Upper lobe of right lung (tissue), 1 donor: Measurements from ENCODE around the gene LUZP2. TPM values are rescaled to one million over a fixed set of nuclear protein-coding genes. Genes with fewer than 3 reads are reported as not detected.

Experiments used
- ATAC-seq: fragments of 200-7000 bp; cut with Tn5 transposase; one replicate; pipeline ENCODE4 v1.9.1; 2020; ENCODE audit warnings: mild to moderate bottlenecking, moderate library complexity
- DNase-seq: peaks from one replicate; pipeline ENCODE4 v3.0.0-alpha.2; 2020
- H3K27ac ChIP-seq: fragments of 200-600 bp; one replicate; pipeline ENCODE4 v1.8.0; 2022
- H3K27me3 ChIP-seq: fragments of 200-600 bp; one replicate; pipeline ENCODE4 v1.8.0; 2022; ENCODE audit warnings: mild to moderate bottlenecking
- H3K36me3 ChIP-seq: fragments of 200-600 bp; one replicate; pipeline ENCODE4 v1.8.0; 2022
- H3K4me1 ChIP-seq: fragments of 200-600 bp; one replicate; pipeline ENCODE4 v1.8.0; 2022
- H3K4me3 ChIP-seq: fragments of 200-600 bp; one replicate; pipeline ENCODE4 v1.8.0; 2022; ENCODE audit warnings: mild to moderate bottlenecking
- H3K9me3 ChIP-seq: fragments of 200-600 bp; one replicate; pipeline ENCODE4 v1.8.0; 2022
- intact Hi-C: fragments of 100-400 bp; cut with DNase I; formaldehyde crosslinking; loops from one replicate; pipeline ENCODE4 v1.11.0; 2022
- total RNA-seq: library from RNA; stranded (reverse); fragmentation: NEBNext Ultra II Directional; extraction: Animal tissue kit (Norgen Biotek cat#: 25700); gene quantifications from one replicate; pipeline ENCODE4 v1.2.1, GENCODE V29; 2021
- TF ChIP-seq, protein P1 (sequence below): fragments of 200-600 bp; IDR thresholded peaks from one replicate; pipeline ENCODE4 v1.8.0; 2022; ENCODE audit warnings: antibody characterized with exemption
- donor health status: DM: no; HTN: yes; CAD: no; lungs with severe emphysema.

Gene LUZP2
- total RNA-seq, 1 donor from 2014 or later = 0.23 TPM

DNA sequence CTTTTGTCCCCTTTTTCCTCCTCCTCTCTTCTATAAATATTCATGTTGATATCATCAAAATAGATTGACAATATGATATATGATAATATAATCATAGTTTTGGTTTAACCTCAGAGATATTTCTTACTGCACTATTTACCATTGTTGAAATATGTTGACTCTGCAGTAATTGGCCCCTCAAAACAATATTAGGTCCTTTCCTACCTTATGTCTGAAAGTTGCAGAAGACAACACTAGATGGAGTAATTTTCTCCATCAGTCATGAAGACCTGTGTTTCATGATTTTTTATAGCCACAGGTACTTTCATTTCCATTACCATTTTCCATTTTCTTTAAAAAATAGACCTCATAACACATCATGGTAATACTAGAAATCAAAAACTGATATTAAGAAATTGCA is 284.4 kb downstream of the LUZP2 start:
- H3K36me3 ChIP-seq = no peaks in the 10 kb centered on the region
- H3K4me3 ChIP-seq = no peak overlapping the region
- no peak overlapping the region for H3K27ac ChIP-seq
- H3K9me3 ChIP-seq = no peaks in the 10 kb centered on the region
- TF ChIP-seq, protein P1, sequence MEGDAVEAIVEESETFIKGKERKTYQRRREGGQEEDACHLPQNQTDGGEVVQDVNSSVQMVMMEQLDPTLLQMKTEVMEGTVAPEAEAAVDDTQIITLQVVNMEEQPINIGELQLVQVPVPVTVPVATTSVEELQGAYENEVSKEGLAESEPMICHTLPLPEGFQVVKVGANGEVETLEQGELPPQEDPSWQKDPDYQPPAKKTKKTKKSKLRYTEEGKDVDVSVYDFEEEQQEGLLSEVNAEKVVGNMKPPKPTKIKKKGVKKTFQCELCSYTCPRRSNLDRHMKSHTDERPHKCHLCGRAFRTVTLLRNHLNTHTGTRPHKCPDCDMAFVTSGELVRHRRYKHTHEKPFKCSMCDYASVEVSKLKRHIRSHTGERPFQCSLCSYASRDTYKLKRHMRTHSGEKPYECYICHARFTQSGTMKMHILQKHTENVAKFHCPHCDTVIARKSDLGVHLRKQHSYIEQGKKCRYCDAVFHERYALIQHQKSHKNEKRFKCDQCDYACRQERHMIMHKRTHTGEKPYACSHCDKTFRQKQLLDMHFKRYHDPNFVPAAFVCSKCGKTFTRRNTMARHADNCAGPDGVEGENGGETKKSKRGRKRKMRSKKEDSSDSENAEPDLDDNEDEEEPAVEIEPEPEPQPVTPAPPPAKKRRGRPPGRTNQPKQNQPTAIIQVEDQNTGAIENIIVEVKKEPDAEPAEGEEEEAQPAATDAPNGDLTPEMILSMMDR = no peak
- ATAC-seq (no peak), DNase-seq (no peak)
- intact Hi-C loops = no loop called here
- H3K4me1 ChIP-seq = no peaks in the 10 kb centered on the region
- no peaks in the 10 kb centered on the region for H3K27me3 ChIP-seq

DNA sequence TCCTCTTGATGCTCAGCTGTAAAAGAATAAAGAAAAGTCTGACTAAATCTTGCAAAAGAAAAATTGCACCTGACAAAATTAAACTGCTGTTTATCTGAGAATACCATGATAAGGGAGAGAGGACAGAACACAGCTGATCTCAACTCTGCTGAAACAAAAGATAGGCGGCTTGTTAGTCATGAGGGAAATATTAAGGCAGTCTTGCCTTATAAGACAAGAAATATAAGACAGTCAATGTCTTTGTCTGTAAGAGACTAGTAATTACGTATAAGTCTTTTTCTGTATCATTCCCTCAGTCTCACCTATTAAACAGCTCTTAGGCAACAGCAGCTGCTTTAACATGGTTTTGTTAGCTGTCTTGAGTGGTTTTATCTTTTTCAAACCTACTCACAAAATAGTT is 296.6 kb downstream of the LUZP2 start:
- H3K27ac ChIP-seq = no peak overlapping the region
- DNase-seq (no peak), ATAC-seq (no peak)
- H3K4me1 ChIP-seq = no peaks in the 10 kb centered on the region
- no peak overlapping the region for H3K4me3 ChIP-seq
- intact Hi-C loops = no loop called here
- H3K27me3 ChIP-seq = no peaks in the 10 kb centered on the region
- H3K9me3 ChIP-seq = no peaks in the 10 kb centered on the region
- TF ChIP-seq, protein P1 = no peak
- H3K36me3 ChIP-seq = no peaks in the 10 kb centered on the region

DNA sequence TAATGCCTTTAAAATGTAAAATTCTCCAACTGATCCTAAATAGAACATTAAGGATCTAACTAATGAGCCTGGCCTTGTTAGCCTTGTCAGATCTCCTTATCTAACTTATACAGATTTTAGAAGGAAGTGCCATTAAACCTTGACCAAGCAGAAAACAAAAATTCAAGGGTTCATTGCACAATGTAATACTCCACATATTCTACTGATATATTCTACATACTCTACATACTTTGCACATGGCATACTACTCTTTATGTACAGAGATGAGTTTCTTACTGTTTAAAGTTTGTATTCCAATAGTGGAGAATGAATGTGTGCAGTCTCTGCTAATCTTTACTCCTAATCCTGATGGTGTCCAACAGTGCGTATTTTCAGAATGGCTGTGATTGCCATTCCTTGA is 297.2 kb downstream of the LUZP2 start:
- Histone ChIP-seq H3K4me1 (no peaks in the 10 kb centered on the region), H3K27me3 (no peaks in the 10 kb centered on the region), H3K36me3 (no peaks in the 10 kb centered on the region), H3K4me3 (no peak overlapping the region), H3K27ac (no peak overlapping the region), H3K9me3 (no peaks in the 10 kb centered on the region)
- TF ChIP-seq, protein P1 = no peak
- no peak for ATAC-seq
- intact Hi-C loops = no loop called here
- no peak for DNase-seq

DNA sequence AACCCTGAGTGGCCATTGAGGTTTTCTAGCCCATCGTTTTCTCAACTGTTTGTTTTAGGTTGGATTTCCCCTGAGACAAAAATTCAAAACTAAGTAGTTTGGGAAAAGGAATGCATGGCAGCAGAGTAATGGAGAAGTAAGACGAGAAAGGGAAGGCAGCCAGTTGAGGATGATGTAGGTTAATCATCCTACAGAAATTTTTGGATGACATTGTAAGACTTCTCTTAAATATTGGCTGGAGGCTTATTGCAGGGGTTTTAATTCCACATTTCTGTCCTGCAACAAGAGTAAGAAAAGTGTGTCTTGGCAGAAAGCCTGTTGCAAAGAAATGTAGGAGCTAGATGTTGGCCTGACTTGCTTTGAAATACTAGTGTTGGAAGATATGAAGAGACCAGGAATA is 308.8 kb downstream of the LUZP2 start:
- ATAC-seq (no peak), DNase-seq (no peak)
- Histone ChIP-seq H3K27me3 (no peaks in the 10 kb centered on the region), H3K9me3 (no peaks in the 10 kb centered on the region), H3K36me3 (no peaks in the 10 kb centered on the region), H3K4me1 (no peaks in the 10 kb centered on the region), H3K27ac (no peak overlapping the region), H3K4me3 (no peak overlapping the region)
- intact Hi-C loops = no loop called here
- TF ChIP-seq, protein P1 = no peak

DNA sequence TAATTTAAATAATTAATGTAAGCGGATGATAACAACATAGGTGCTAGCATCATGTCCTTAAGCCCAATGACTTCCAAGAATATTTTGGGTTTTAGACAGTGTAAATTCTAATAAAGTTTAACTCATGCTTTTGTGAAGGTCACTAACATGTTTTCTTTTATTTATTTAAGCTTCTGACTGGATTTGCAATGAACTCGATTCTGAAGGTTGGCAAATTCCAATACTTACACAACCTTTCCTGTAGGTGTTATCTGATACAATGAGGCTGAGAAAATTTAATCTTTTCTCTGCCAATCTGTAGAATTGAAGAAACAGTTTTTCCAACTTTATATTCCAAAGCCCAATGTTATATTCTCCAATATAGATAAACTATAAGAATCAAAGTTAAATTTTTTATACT is 311.3 kb downstream of the LUZP2 start:
- DNase-seq = no peak
- intact Hi-C loops = no loop called here
- TF ChIP-seq, protein P1 = no peak

GRCh38 chr11:24819006-24819405 is 322.2 kb downstream of the LUZP2 start:
- DNase-seq = no peak

More for the DNA sequence above, 311.3 kb downstream of the LUZP2 start:
- Histone ChIP-seq H3K36me3 (no peaks in the 10 kb centered on the region), H3K4me1 (no peaks in the 10 kb centered on the region), H3K27ac (no peak overlapping the region), H3K27me3 (no peaks in the 10 kb centered on the region), H3K4me3 (no peak overlapping the region), H3K9me3 (no peaks in the 10 kb centered on the region)
- ATAC-seq = no peak

More at GRCh38 chr11:24819006-24819405, 322.2 kb downstream of the LUZP2 start:
- no peak overlapping the region for H3K4me3 ChIP-seq
- TF ChIP-seq, protein P1 = no peak
- H3K9me3 ChIP-seq = no peaks in the 10 kb centered on the region
- no peaks in the 10 kb centered on the region for H3K36me3 ChIP-seq
- no peak overlapping the region for H3K27ac ChIP-seq
- intact Hi-C loops = no loop called here
- H3K27me3 ChIP-seq = no peaks in the 10 kb centered on the region
- no peak for ATAC-seq
- no peaks in the 10 kb centered on the region for H3K4me1 ChIP-seq
